PC-3 (cell line): ENCODE results near the gene FUT4.

Experiments used
- CTCF ChIP-seq: fragments of 300-600 bp; sonication (generic); conservative IDR thresholded peaks from 2 replicates; pipeline ENCODE4 v1.5.1; 2017; ENCODE audit warnings: antibody characterized with exemption, low read depth, mild to moderate bottlenecking, low read length
- EZH2 ChIP-seq: fragments of 300-600 bp; sonication (generic); IDR thresholded peaks from one replicate; pipeline ENCODE4 v1.6.1; 2017; ENCODE audit warnings: antibody characterized with exemption, mild to moderate bottlenecking, low read length; ENCODE audit not compliant: unreplicated experiment
- EZH2phosphoT487 ChIP-seq: fragments of 300-600 bp; sonication (generic); IDR thresholded peaks from 2 replicates; pipeline ENCODE4 v1.6.1; 2018; ENCODE audit warnings: mild to moderate bottlenecking, antibody characterized with exemption, low read length, borderline replicate concordance

GRCh38 chr11:94518300-94518699 is 25.4 kb upstream of the FUT4 start:
- TF ChIP-seq CTCF (no peak), EZH2 (no peak), EZH2phosphoT487 (no peak)
